ENCODE results near the gene CTSW.

GRCh38 chr11:65873318-65874156 is 6.1 kb upstream of the CTSW start:
- TF ChIP-seq POLR2AphosphoS5 (IDR thresholded peaks at IDR 0.05), result peak; percentile 96 to 97 (median 97)
- TF ChIP-seq CTCF (IDR thresholded peaks at IDR 0.05), result no peak

Measured in transverse colon (tissue), 4 donors.